Epithelial cell of esophagus (primary cell): Measurements from ENCODE around the gene EPHB2.
"Not testable (repeated sequence)": the region's sequence is repeated elsewhere in the genome, so short reads cannot be mapped to it uniquely, and the experiment has no call there.

Source experiments
- DNase-seq: peaks from one replicate; pipeline ENCODE4 v3.0.0; 2010; ENCODE audit warnings: low read depth
- H3K4me3 ChIP-seq: 2 replicates; pipeline ENCODE4 v1.5.1; 2011; ENCODE audit warnings: mild to moderate bottlenecking, low read length, control low read depth
- TF ChIP-seq, protein P1 (sequence below): IDR thresholded peaks from 2 replicates; pipeline ENCODE4 v1.5.1; 2011; ENCODE audit warnings: low read depth, mild to moderate bottlenecking, low read length, control low read depth, inconsistent platforms; ENCODE audit not compliant: insufficient read depth; ENCODE audit errors: missing control alignments

The EPHB2 gene

GRCh38 chr1:22944346-22945055, 233.9 kb downstream of the EPHB2 start:
- H3K4me3 ChIP-seq: no peak overlapping the region
- TF ChIP-seq, protein P1, sequence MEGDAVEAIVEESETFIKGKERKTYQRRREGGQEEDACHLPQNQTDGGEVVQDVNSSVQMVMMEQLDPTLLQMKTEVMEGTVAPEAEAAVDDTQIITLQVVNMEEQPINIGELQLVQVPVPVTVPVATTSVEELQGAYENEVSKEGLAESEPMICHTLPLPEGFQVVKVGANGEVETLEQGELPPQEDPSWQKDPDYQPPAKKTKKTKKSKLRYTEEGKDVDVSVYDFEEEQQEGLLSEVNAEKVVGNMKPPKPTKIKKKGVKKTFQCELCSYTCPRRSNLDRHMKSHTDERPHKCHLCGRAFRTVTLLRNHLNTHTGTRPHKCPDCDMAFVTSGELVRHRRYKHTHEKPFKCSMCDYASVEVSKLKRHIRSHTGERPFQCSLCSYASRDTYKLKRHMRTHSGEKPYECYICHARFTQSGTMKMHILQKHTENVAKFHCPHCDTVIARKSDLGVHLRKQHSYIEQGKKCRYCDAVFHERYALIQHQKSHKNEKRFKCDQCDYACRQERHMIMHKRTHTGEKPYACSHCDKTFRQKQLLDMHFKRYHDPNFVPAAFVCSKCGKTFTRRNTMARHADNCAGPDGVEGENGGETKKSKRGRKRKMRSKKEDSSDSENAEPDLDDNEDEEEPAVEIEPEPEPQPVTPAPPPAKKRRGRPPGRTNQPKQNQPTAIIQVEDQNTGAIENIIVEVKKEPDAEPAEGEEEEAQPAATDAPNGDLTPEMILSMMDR: no peak
- DNase-seq: no peak

- not testable (repeated sequence) for DNase-seq, H3K4me3 ChIP-seq
Observed at GRCh38 chr1:22945171-22945570, 234.5 kb downstream of the EPHB2 start.

DNA sequence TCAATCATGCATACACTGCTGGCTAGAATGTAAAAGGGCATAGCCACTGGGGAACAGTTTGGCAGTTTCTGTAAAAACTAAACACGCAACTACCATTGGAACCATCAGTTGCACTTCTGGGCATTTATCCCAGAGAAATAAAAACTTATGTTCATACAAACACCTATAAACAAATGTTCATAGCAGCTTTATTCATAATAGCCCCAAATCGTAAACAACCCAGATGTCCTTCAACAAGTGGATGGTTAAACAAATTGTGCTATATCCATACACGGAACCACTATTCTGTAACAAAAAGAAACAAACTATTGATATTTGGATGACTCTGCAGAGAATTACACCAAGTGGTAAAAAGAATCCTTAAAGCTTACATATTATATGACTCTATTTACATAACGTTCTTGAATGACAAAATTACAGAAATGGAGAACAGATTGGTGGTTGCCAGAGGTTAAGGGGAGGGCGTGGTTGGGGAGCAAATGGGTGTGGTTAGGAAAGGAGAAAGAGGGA, 239.2 kb downstream of the EPHB2 start:
- TF ChIP-seq, protein P1: no peak
- no peak for DNase-seq
- H3K4me3 ChIP-seq: no peak overlapping the region

DNA sequence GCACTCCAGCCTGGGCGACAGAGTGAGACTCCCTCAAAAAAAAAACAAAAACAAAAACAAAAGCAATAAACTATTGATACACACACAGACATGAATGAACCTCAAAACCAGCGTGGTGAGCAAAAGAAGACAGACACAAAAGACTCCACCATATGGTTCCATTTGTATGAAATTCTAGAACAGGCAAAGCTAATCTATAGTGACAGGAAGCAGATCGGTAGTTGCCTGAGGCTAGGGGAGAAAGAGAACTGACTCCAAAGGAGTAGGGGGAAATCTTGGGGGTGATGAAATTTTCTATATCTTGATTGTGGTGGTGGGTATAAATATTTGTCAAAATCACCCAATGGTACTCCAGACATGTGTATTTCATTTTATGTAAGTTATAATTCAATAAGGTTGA, 241.2 kb downstream of the EPHB2 start:
- no peak for DNase-seq
- TF ChIP-seq, protein P1: no peak
- H3K4me3 ChIP-seq: no peak overlapping the region

- DNase-seq: no peak
- H3K4me3 ChIP-seq: no peak overlapping the region
- TF ChIP-seq, protein P1: no peak
Observed at GRCh38 chr1:22952694-22953056, 242.0 kb downstream of the EPHB2 start.

GRCh38 chr1:22953057-22953739, 242.6 kb downstream of the EPHB2 start:
- TF ChIP-seq, protein P1: no peak
- no peak for DNase-seq
- H3K4me3 ChIP-seq: no peak overlapping the region

DNA sequence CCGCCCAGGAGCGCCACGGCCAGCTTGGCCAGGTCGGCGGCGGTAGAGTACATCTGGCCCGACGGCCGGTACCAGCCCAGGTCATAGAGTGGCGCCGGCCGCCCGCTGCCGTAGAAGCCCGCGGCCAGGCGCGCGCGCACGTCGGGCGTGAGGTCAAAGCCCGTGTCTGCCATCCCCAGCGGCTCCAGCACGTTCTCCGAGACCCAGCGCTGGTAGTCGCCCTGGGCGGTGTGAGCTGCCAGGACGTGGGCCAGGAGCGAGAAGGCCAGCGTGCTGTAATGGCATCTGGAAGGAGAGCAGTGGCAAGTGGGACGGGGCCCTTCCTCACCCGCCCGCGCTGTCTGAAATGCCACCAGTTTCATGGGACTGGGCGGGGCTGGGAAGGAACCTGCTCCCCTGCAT, 243.1 kb downstream of the EPHB2 start:
- no peak for DNase-seq
- no peak overlapping the region for H3K4me3 ChIP-seq
- TF ChIP-seq, protein P1: no peak
